HCT116 (cell line): Measurements from ENCODE around the gene NGEF.

ENCODE experiments used
- CEBPB ChIP-seq: IDR thresholded peaks from 2 replicates; pipeline ENCODE4 v1.6.1; 2012; ENCODE audit warnings: low read depth
- EGR1 ChIP-seq: IDR thresholded peaks from 2 replicates; pipeline ENCODE4 v1.6.1; 2012; ENCODE audit warnings: low read depth
- EZH2 ChIP-seq: fragments of 200-600 bp; sonication (generic); IDR thresholded peaks from 2 replicates; pipeline ENCODE4 v1.6.1; 2017; ENCODE audit warnings: antibody characterized with exemption, mixed run types
- EZH2phosphoT487 ChIP-seq: fragments of 200-600 bp; IDR thresholded peaks from 2 replicates; pipeline ENCODE4 v1.6.1; 2018; ENCODE audit warnings: antibody characterized with exemption, borderline replicate concordance
- JUND ChIP-seq: IDR thresholded peaks from 2 replicates; pipeline ENCODE4 v1.6.1; 2012
- POLR2A ChIP-seq: IDR thresholded peaks from 2 replicates; pipeline ENCODE4 v1.7.0; 2011; ENCODE audit warnings: borderline replicate concordance; ENCODE audit not compliant: insufficient read depth, insufficient read length; ENCODE audit errors: extremely low read depth
- SRF ChIP-seq: IDR thresholded peaks from 2 replicates; pipeline ENCODE4 v1.6.1; 2012; ENCODE audit warnings: low read depth
- TCF7L2 ChIP-seq: IDR thresholded peaks from 2 replicates; pipeline ENCODE4 v1.7.0; 2011; ENCODE audit warnings: borderline replicate concordance, inconsistent platforms; ENCODE audit not compliant: insufficient read depth, insufficient read length; ENCODE audit errors: extremely low read depth
- ZNF274 ChIP-seq: fragments of 200-500 bp; sonication (Bioruptor generic); IDR thresholded peaks from 2 replicates; pipeline ENCODE4 v1.6.1; 2014; ENCODE audit warnings: mild to moderate bottlenecking, low read depth, low read length, inconsistent platforms
- TF ChIP-seq, protein P1 (sequence below), 3 experiments: fragments of 200-600 bp in 1 of 3; sonication (generic) in 1 of 3; IDR thresholded peaks in 2 of 3; conservative IDR thresholded peaks in 1 of 3; 2 replicates each; pipeline ENCODE4 v1.5.1; 2012 to 2017; ENCODE audit warnings: low read depth in 2 of 3, low read length in 2 of 3, antibody characterized with exemption in 1 of 3, borderline replicate concordance in 1 of 3, control low read depth in 1 of 3, mild to moderate bottlenecking in 1 of 3, mixed read lengths in 1 of 3, mixed run types in 1 of 3, moderate library complexity in 1 of 3; ENCODE audit not compliant: insufficient read depth in 1 of 3
- TF ChIP-seq, protein P2 (sequence below): IDR thresholded peaks from 2 replicates; pipeline ENCODE4 v1.6.1; 2012

DNA sequence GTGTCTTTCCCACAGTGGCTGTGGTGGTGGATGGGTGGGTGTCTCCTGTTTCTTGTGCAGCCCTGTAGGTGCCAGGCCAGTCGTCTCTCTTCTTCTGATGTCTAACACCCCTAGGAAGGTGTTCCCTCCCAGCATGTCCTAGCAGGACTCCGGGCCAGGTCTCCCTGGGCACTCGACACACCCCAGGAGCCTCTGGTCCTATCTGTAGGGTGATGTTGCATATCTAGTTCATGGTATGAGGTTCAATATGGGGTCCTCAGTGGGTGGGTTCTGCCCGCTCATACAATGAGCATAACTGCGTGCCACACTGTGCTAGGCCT lies 14.4 kb downstream of the NGEF start:
- no peak for TF ChIP-seq TCF7L2
- TF ChIP-seq CEBPB, result no peak
- no peak for TF ChIP-seq POLR2A
- no peak for TF ChIP-seq SRF
- TF ChIP-seq EGR1, result no peak
- TF ChIP-seq, protein P1, sequence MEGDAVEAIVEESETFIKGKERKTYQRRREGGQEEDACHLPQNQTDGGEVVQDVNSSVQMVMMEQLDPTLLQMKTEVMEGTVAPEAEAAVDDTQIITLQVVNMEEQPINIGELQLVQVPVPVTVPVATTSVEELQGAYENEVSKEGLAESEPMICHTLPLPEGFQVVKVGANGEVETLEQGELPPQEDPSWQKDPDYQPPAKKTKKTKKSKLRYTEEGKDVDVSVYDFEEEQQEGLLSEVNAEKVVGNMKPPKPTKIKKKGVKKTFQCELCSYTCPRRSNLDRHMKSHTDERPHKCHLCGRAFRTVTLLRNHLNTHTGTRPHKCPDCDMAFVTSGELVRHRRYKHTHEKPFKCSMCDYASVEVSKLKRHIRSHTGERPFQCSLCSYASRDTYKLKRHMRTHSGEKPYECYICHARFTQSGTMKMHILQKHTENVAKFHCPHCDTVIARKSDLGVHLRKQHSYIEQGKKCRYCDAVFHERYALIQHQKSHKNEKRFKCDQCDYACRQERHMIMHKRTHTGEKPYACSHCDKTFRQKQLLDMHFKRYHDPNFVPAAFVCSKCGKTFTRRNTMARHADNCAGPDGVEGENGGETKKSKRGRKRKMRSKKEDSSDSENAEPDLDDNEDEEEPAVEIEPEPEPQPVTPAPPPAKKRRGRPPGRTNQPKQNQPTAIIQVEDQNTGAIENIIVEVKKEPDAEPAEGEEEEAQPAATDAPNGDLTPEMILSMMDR (IDR thresholded peaks at IDR 0.05 in 2 of 3, conservative IDR thresholded peaks at IDR 0.05 in 1 of 3; ENCODE audit: borderline replicate concordance in 1 of 3, insufficient read depth in 1 of 3, low read depth in 2 of 3, low read length in 2 of 3), result no peak
- TF ChIP-seq, protein P2, sequence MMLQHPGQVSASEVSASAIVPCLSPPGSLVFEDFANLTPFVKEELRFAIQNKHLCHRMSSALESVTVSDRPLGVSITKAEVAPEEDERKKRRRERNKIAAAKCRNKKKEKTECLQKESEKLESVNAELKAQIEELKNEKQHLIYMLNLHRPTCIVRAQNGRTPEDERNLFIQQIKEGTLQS, result no peak
- TF ChIP-seq EZH2, result no peak
- TF ChIP-seq JUND, result no peak
- TF ChIP-seq ZNF274, result no peak
- TF ChIP-seq EZH2phosphoT487, result no peak
